H1 (cell line): Measurements from ENCODE around the gene TBC1D9B. TPM values are rescaled to one million over a fixed set of nuclear protein-coding genes. Genes with fewer than 3 reads are reported as not detected.

Experiments used
- CTCF ChIA-PET: fragments of 300-600 bp; sonication (Branson Sonifier 250); formaldehyde crosslinking; loops from one replicate; lab custom pipeline; 2021; ENCODE audit not compliant: partially characterized antibody; lab: Charles Lee
- POLR2A ChIA-PET: fragments of 300-600 bp; sonication (Branson Sonifier 250); formaldehyde crosslinking; loops from one replicate; lab custom pipeline; 2021; ENCODE audit warnings: inconsistent platforms; ENCODE audit not compliant: partially characterized antibody; lab: Charles Lee
- DNase-seq, 2 experiments: peaks; one replicate each; pipeline versions ENCODE4 v3.0.0 to v3.0.0-alpha.2; 2010 to 2022; ENCODE audit warnings: low spot score in 2 of 2, low read depth in 1 of 2, mixed read lengths in 1 of 2
- FAIRE-seq: peaks from 2 replicates; lab custom pipeline; 2011; peaks lifted over from hg19 to GRCh38; lab: Jason Lieb, UNC
- H2AFZ ChIP-seq: 2 replicates; pipeline ENCODE4 v1.8.1; 2012; ENCODE audit warnings: low read length, inconsistent platforms
- H2AK5ac ChIP-seq: 2 replicates; pipeline ENCODE4 v1.6.1; 2013; ENCODE audit warnings: low read depth, low read length
- H2BK120ac ChIP-seq: replicated peaks from 2 replicates; pipeline ENCODE3; 2013; ENCODE audit warnings: low read depth, low read length, inconsistent platforms
- H2BK12ac ChIP-seq: 2 replicates; pipeline ENCODE4 v1.6.1; 2013; ENCODE audit warnings: low read depth, low read length
- H2BK15ac ChIP-seq: 2 replicates; pipeline ENCODE4 v1.6.1; 2013; ENCODE audit warnings: low read length
- H2BK20ac ChIP-seq: 2 replicates; pipeline ENCODE4 v1.6.1; 2013; ENCODE audit warnings: low read length
- H2BK5ac ChIP-seq: 2 replicates; pipeline ENCODE4 v1.6.1; 2013; ENCODE audit warnings: low read depth, low read length
- H3K14ac ChIP-seq: 2 replicates; pipeline ENCODE4 v1.6.1; 2013; ENCODE audit warnings: inconsistent platforms; ENCODE audit not compliant: insufficient read length
- H3K18ac ChIP-seq: 2 replicates; pipeline ENCODE4 v1.6.1; 2013; ENCODE audit warnings: low read length; ENCODE audit errors: extremely low read depth
- H3K23ac ChIP-seq: 2 replicates; pipeline ENCODE4 v1.6.1; 2013; ENCODE audit warnings: inconsistent platforms; ENCODE audit not compliant: insufficient read length
- H3K23me2 ChIP-seq: 2 replicates; pipeline ENCODE4 v1.6.1; 2013; ENCODE audit warnings: low read depth, low read length
- H3K27ac ChIP-seq: 2 replicates; pipeline ENCODE4 v1.6.1; 2011; ENCODE audit warnings: low read depth, low read length, inconsistent platforms
- H3K27me3 ChIP-seq, 4 experiments: replicated peaks in 1 of 4; 1 replicate in 1 of 4; 2 replicates in 3 of 4; pipeline versions ENCODE4 v1.6.1 to v1.8.1; 2011 to 2013; ENCODE audit warnings: low read length in 3 of 4, mild to moderate bottlenecking in 3 of 4, inconsistent platforms in 2 of 4, mixed read lengths in 2 of 4, moderate library complexity in 1 of 4; ENCODE audit not compliant: control insufficient read depth in 3 of 4, insufficient read depth in 3 of 4; ENCODE audit errors: extremely low read depth in 1 of 4
- H3K36me3 ChIP-seq, 4 experiments: 2 replicates each; pipeline versions ENCODE4 v1.6.1 to v1.8.1; 2011 to 2013; ENCODE audit warnings: mild to moderate bottlenecking in 4 of 4, low read length in 3 of 4, moderate library complexity in 2 of 4, control low read depth in 1 of 4, inconsistent platforms in 1 of 4; ENCODE audit not compliant: insufficient read depth in 4 of 4, control insufficient read depth in 2 of 4
- H3K4ac ChIP-seq: replicated peaks from 2 replicates; pipeline ENCODE3; 2013; ENCODE audit warnings: low read length, low read depth, mixed read lengths, inconsistent platforms; ENCODE audit not compliant: insufficient read length
- H3K4me1 ChIP-seq, 4 experiments: replicated peaks in 1 of 4; 1 replicate in 1 of 4; 2 replicates in 3 of 4; pipeline versions ENCODE4 v1.6.1 to v1.8.1; 2011 to 2013; ENCODE audit warnings: low read length in 3 of 4, inconsistent platforms in 2 of 4, mixed read lengths in 1 of 4; ENCODE audit not compliant: insufficient read depth in 4 of 4, control insufficient read depth in 3 of 4
- H3K4me2 ChIP-seq, 2 experiments: 2 replicates each; pipeline versions ENCODE4 v1.6.1 to v1.8.1; 2011 to 2013; ENCODE audit warnings: low read depth in 2 of 2, low read length in 2 of 2, control low read depth in 1 of 2, inconsistent platforms in 1 of 2, mild to moderate bottlenecking in 1 of 2; ENCODE audit not compliant: insufficient read depth in 1 of 2
- H3K4me3 ChIP-seq, 4 experiments: fragments of 200-600, 300-600 bp in 1 of 4; sonication (generic), shearing (Covaris generic), sonication (Bioruptor Twin) in 1 of 4; 2 replicates each; pipeline versions ENCODE4 v1.5.1 to v1.8.1; 2011 to 2016; ENCODE audit warnings: low read length in 4 of 4, low read depth in 3 of 4, control low read depth in 2 of 4, inconsistent platforms in 2 of 4, mild to moderate bottlenecking in 2 of 4, mixed read lengths in 1 of 4, moderate library complexity in 1 of 4; ENCODE audit not compliant: insufficient read depth in 2 of 4; ENCODE audit errors: extremely low read depth in 1 of 4
- H3K56ac ChIP-seq: replicated peaks from 2 replicates; pipeline ENCODE3; 2013; ENCODE audit warnings: low read depth, mild to moderate bottlenecking, mixed read lengths, low read length, inconsistent platforms; ENCODE audit not compliant: insufficient read length
- H3K79me1 ChIP-seq: 2 replicates; pipeline ENCODE4 v1.6.1; 2013; ENCODE audit warnings: low read depth, low read length, control low read depth
- H3K79me2 ChIP-seq, 2 experiments: 2 replicates each; pipeline versions ENCODE4 v1.6.1 to v1.8.1; 2012 to 2013; ENCODE audit warnings: low read length in 2 of 2, mild to moderate bottlenecking in 2 of 2, inconsistent platforms in 1 of 2; ENCODE audit not compliant: insufficient read depth in 2 of 2, control insufficient read depth in 1 of 2
- H3K9ac ChIP-seq, 4 experiments: replicated peaks in 1 of 4; 1 replicate in 1 of 4; 2 replicates in 3 of 4; pipeline versions ENCODE4 v1.6.1 to v1.8.1; 2011 to 2013; ENCODE audit warnings: low read depth in 3 of 4, low read length in 3 of 4, control low read depth in 2 of 4, mild to moderate bottlenecking in 2 of 4, moderate library complexity in 2 of 4, inconsistent platforms in 1 of 4; ENCODE audit errors: extremely low read depth in 1 of 4
- H3K9me3 ChIP-seq, 2 experiments: 2 replicates each; pipeline versions ENCODE4 v1.6.1 to v1.8.1; 2012 to 2013; ENCODE audit warnings: mild to moderate bottlenecking in 2 of 2, moderate library complexity in 2 of 2, control low read depth in 1 of 2, inconsistent platforms in 1 of 2, low read depth in 1 of 2, low read length in 1 of 2, mixed read lengths in 1 of 2; ENCODE audit not compliant: insufficient read depth in 2 of 2
- H4K20me1 ChIP-seq, 2 experiments: replicated peaks in 1 of 2; 2 replicates each; pipeline versions ENCODE3 to v1.8.1; 2011 to 2013; ENCODE audit warnings: inconsistent platforms in 2 of 2, low read length in 2 of 2, mild to moderate bottlenecking in 1 of 2; ENCODE audit not compliant: insufficient read depth in 2 of 2, control insufficient read depth in 1 of 2
- H4K5ac ChIP-seq: 2 replicates; pipeline ENCODE4 v1.6.1; 2013; ENCODE audit warnings: low read length, low read depth, mixed read lengths, inconsistent platforms; ENCODE audit not compliant: insufficient read length
- H4K8ac ChIP-seq: 2 replicates; pipeline ENCODE4 v1.8.0; 2013; ENCODE audit warnings: mild to moderate bottlenecking, moderate library complexity, low read length, inconsistent platforms; ENCODE audit not compliant: insufficient read depth; ENCODE audit errors: extremely low read depth
- H4K91ac ChIP-seq: replicated peaks from 2 replicates; pipeline ENCODE3; 2013; ENCODE audit warnings: low read length, mixed read lengths, inconsistent platforms; ENCODE audit not compliant: insufficient read length
- EGR1 ChIP-seq: IDR thresholded peaks from 2 replicates; pipeline ENCODE4 v1.6.1; 2011; ENCODE audit warnings: low read depth, low read length, borderline replicate concordance
- HDAC2 ChIP-seq, 2 experiments: fragments of 300-600 bp in 1 of 2; sonication (generic) in 1 of 2; IDR thresholded peaks; 2 replicates each; pipeline ENCODE4 v1.6.1; 2011 to 2012; ENCODE audit warnings: low read depth in 2 of 2, low read length in 2 of 2, mild to moderate bottlenecking in 2 of 2, moderate library complexity in 2 of 2, borderline replicate concordance in 1 of 2, inconsistent platforms in 1 of 2
- JUN ChIP-seq: IDR thresholded peaks from 2 replicates; pipeline ENCODE4 v1.6.1; 2011; ENCODE audit warnings: low read depth, mild to moderate bottlenecking, improper control_type of control experiment, low read length
- NRF1 ChIP-seq: IDR thresholded peaks from 2 replicates; pipeline ENCODE4 v1.6.1; 2011; ENCODE audit warnings: mild to moderate bottlenecking, low read depth, low read length, improper control_type of control experiment
- RFX5 ChIP-seq: IDR thresholded peaks from 2 replicates; pipeline ENCODE4 v1.6.1; 2011; ENCODE audit warnings: low read depth, low read length, improper control_type of control experiment, borderline replicate concordance
- SIN3A ChIP-seq, 2 experiments: IDR thresholded peaks in 1 of 2; conservative IDR thresholded peaks in 1 of 2; 2 replicates each; pipeline ENCODE4 v1.6.1; 2011 to 2012; ENCODE audit warnings: low read length in 2 of 2, improper control_type of control experiment in 1 of 2, low read depth in 1 of 2, mild to moderate bottlenecking in 1 of 2
- SIRT6 ChIP-seq: IDR thresholded peaks from one replicate; pipeline ENCODE4 v1.7.1; 2012; ENCODE audit warnings: low read length, inconsistent platforms
- TAF1 ChIP-seq: IDR thresholded peaks from 2 replicates; pipeline ENCODE4 v1.6.1; 2011; ENCODE audit warnings: mild to moderate bottlenecking, low read depth, low read length
- TEAD4 ChIP-seq: IDR thresholded peaks from 2 replicates; pipeline ENCODE4 v1.6.1; 2012; ENCODE audit warnings: low read depth, low read length, inconsistent platforms, mixed read lengths
- WGBS, 2 experiments: shearing (Covaris generic) in 1 of 2; methylation state at CpG; one replicate each; pipeline versions ENCODE4 v1.1.6 to v1.1.7; 2013 to 2015; ENCODE audit warnings: low lambda C conversion rate in 2 of 2, mixed read lengths in 2 of 2, inconsistent platforms in 1 of 2, low coverage in 1 of 2, missing lambda C conversion rate in 1 of 2; ENCODE audit not compliant: insufficient replicate concordance in 2 of 2, insufficient coverage in 1 of 2, insufficient read length in 1 of 2; ENCODE audit errors: extremely low coverage in 1 of 2, missing lambda C conversion rate in 1 of 2; 5-methylcytosine and 5-hydroxymethylcytosine counted together
- polyA plus RNA-seq, 7 experiments: library from polyadenylated mRNA; depleted of rRNA in 3 of 7; stranded (reverse) in 5 of 7; unstranded in 2 of 7; fragments of >200 nt in 5 of 7; fragments of 200-250 nt in 2 of 7; gene quantifications; 1 replicate in 5 of 7; 2 replicates in 1 of 7; 4 replicates in 1 of 7; pipeline versions ENCODE4 v1.2.1 to v1.2.3, GENCODE V29; 2011 to 2013; ENCODE audit warnings: missing spikeins in 2 of 7, mixed read lengths in 2 of 7
- total RNA-seq: library from RNA; stranded (reverse); fragmentation: NEBNext Ultra II Directional; extraction: Animal tissue kit (Norgen Biotek cat#: 25700); gene quantifications from 2 replicates; pipeline ENCODE4 v1.2.1, GENCODE V29; 2021

The TBC1D9B gene
- total and polyA plus RNA-seq, 2 of the 8 experiments (the other 6 are each of a cell fraction or from before 2014, with no cell fraction given): 33.6 to 57.1 TPM

- Histone ChIP-seq H2BK120ac (no peak overlapping the region), H3K4me2 (no peak overlapping the region), H2BK15ac (no peak overlapping the region), H3K9me3 (no peaks in the 10 kb centered on the region), H3K9ac (no peak overlapping the region), H3K23ac (no peak overlapping the region), H3K14ac (no peak overlapping the region), H4K8ac (no peak overlapping the region), H3K56ac (no peak overlapping the region), H2AFZ (no peak overlapping the region), H3K79me1 (peaks cover 6% of the 10 kb centered on the region), H2BK5ac (no peak overlapping the region), H3K36me3 (peaks cover 0 to 9% (median 0%) of the 10 kb centered on the region in 4 experiments; a peak in 3 of 8 replicates), H3K18ac (no peak overlapping the region), H2BK12ac (no peak overlapping the region), H2AK5ac (no peak overlapping the region), H3K79me2 (peaks cover 0 to 2% of the 10 kb centered on the region in 2 experiments; a peak in 1 of 4 replicates), H3K27me3 (peaks cover 0 to 6% (median 0%) of the 10 kb centered on the region in 4 experiments; a peak in 2 of 7 replicates), H3K4me3 (no peak overlapping the region), H3K23me2 (peaks cover 7% of the 10 kb centered on the region; the same call in 1 of the 2 replicates), H4K5ac (no peak overlapping the region), H2BK20ac (no peak overlapping the region), H3K4me1 (peaks cover 0 to 7% (median 4%) of the 10 kb centered on the region in 4 experiments; a peak in 5 of 7 replicates), H3K4ac (no peak overlapping the region), H3K27ac (no peak overlapping the region)
- WGBS, 2 experiments: 96% methylated on average over 24 of the region's 25 CpGs; no CpG with 5 or more reads in 1 of the 2 experiments
- POLR2A ChIA-PET: interaction anchor here (1.1 to 1.6 kb wide), 2 partner anchors 44 to 67 kb away, joined by 3 to 5 read pairs; no protein-coding TSS in a partner anchor
- FAIRE-seq (no peak), DNase-seq (no peak)
- CTCF ChIA-PET: interaction anchor here (0.7 to 3.8 kb wide), 4 partner anchors 10 to 141 kb away, joined by 3 to 13 read pairs (median 4); no protein-coding TSS in a partner anchor
- TF ChIP-seq SIN3A (conservative IDR thresholded peaks at IDR 0.05 in 1 of 2, IDR thresholded peaks at IDR 0.05 in 1 of 2; ENCODE audit: low read depth in 1 of 2, low read length in 2 of 2): no peak
- TF ChIP-seq TEAD4: no peak
- TF ChIP-seq JUN: no peak
- TF ChIP-seq TAF1: no peak
- TF ChIP-seq HDAC2 (IDR thresholded peaks at IDR 0.05; ENCODE audit: borderline replicate concordance in 1 of 2, low read depth in 2 of 2, low read length in 2 of 2): no peak
- TF ChIP-seq NRF1: no peak
- TF ChIP-seq SIRT6: no peak
- TF ChIP-seq RFX5: no peak
- no peak for TF ChIP-seq EGR1
- TF ChIP-seq, all 59 proteins: peak for 0
- H4K20me1 ChIP-seq: peaks cover 0 to 15% of the 10 kb centered on the region in 2 experiments
- no peak overlapping the region for H4K91ac ChIP-seq
Measured at GRCh38 chr5:179904463-179905160, 3.1 kb downstream of the TBC1D9B start.
